HG02943 (cell line): Measurements from ENCODE around the gene TOP2B.

Source experiments
- ATAC-seq: cut with Tn5 transposase; IDR thresholded peaks from one replicate; pipeline ENCODE4 v1.9.1; 2021; ENCODE audit warnings: mild to moderate bottlenecking, low read depth, moderate library complexity; ENCODE audit not compliant: unreplicated experiment

The TOP2B gene, protein sequence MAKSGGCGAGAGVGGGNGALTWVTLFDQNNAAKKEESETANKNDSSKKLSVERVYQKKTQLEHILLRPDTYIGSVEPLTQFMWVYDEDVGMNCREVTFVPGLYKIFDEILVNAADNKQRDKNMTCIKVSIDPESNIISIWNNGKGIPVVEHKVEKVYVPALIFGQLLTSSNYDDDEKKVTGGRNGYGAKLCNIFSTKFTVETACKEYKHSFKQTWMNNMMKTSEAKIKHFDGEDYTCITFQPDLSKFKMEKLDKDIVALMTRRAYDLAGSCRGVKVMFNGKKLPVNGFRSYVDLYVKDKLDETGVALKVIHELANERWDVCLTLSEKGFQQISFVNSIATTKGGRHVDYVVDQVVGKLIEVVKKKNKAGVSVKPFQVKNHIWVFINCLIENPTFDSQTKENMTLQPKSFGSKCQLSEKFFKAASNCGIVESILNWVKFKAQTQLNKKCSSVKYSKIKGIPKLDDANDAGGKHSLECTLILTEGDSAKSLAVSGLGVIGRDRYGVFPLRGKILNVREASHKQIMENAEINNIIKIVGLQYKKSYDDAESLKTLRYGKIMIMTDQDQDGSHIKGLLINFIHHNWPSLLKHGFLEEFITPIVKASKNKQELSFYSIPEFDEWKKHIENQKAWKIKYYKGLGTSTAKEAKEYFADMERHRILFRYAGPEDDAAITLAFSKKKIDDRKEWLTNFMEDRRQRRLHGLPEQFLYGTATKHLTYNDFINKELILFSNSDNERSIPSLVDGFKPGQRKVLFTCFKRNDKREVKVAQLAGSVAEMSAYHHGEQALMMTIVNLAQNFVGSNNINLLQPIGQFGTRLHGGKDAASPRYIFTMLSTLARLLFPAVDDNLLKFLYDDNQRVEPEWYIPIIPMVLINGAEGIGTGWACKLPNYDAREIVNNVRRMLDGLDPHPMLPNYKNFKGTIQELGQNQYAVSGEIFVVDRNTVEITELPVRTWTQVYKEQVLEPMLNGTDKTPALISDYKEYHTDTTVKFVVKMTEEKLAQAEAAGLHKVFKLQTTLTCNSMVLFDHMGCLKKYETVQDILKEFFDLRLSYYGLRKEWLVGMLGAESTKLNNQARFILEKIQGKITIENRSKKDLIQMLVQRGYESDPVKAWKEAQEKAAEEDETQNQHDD (N-terminal part only)

DNA sequence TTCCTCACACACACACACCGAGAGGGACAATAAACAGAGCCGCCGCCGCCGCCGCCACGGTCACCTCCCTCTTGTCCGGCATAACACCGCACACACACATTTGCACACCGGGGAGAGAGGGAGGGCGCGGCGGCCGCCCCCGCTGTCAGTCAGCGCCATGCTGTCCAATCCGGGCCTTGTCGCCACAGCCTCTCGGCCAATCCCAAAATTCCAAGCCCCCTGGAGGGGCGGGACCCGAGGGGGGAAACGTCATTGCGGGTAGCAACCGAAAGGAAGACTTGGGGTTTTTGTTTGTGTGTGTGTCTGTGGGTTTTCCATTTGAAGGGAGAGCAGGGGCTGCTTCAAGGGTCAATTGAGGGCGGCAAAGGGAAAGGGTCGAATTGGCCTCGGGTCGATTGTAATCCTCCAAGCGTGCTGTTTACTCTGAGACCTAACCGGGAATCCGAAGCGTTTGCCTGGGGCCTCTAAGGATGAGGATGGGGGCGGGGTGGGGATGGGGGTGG is at the start of gene TOP2B:
TSS of gene TOP2B (minus strand) at position 96 of the 503 bp plus-strand sequence. CDS start 610 bp downstream, outside the sequence.
- ATAC-seq, result peak; percentile 90

DNA sequence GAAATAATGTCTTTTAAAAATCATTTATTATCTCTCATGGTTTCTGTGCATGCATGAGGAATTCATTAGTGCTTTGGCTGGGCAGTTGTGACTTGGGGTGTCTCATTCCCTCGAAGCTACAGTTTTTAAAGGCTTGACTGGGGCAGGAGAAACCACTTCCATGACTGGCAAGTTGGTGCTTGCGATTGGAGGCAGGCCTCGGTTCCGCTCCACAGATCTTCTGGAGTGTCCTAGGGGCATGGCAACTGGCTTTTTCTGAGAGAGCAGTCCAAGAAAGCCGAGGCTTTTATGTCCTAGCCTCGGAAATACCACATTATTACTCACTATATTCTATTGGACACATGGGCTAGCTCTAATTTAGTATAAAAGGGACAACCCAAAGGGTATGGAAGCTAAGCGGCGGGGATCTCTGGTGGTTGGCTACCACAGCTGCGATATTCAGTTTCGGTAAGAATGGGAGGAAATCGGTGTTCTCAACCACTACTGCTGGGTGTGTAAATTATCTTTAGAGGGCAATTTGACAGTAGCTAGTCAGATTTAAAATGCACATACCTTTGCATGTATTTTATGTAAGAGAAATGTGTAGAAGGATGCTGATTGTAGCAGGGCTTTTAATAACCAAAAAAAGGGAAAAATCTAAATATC is 48.8 kb upstream of the TOP2B start:
- ATAC-seq, result no peak

DNA sequence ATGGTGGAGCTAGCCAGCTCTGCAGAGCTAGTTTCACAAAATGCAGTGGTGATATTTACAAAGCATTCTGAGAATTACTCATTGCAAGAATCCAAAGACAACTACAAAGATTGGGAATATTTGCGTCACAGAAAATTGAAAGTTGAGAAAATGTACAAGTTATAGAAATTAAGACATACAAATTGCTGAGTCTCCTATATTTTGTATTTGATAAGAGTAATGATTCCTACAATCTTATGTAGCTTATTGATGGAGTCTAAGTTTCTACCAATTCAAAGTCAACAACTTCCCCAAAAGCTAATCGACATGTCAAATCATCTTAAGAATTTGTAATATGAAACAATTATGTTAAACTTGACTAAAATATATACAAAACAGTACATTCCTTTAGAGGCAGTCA is 46.4 kb upstream of the TOP2B start:
- ATAC-seq, result no peak

DNA sequence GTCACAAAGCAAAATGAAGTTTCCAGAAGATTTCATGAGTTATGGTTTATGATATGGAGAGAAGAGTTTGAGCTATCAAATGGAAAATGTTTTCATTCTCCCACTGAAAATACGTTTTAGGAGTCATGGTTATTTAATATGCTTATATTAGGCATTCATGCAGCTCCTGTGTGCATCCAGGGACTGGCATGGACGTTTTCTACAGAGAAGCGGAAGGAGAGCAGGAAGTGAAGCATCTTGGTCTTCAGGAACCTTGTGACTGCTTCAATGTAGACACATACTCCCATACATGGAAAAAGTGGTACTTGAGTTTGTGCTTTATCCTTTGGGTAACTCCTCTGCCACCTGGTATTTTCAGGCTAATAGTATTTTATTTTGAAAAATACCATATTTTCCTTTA is 43.3 kb upstream of the TOP2B start:
- ATAC-seq, result no peak

DNA sequence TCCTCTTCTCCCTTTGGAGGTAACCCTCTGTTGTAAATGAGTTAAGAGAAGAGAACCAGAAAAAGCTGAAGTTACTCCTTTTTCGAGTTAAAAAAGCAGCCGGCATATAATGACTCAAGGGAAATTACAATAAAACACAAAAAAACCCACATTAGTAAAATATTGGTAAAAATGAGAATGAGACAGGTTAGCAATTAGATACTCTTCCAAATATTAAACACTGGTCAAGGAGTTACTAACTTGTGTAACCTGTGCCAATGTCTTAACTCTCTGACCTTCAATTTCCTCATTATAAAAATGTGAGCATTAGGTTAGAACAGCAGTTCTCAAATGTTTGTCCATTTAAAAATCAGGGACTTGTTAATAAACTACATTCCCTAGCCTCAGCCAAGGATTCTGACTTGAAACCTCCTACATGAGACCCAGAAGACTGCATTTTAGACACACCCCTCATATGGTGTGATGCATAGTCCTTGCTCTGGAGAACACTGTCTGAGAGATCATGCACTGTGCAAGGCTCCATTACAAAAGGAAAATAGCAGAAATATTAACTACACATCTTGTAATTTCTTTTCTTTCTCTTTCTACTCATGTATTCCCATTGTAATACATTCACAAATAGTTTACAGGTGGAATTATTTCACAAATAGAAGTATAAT is 42.7 kb upstream of the TOP2B start:
- no peak for ATAC-seq

DNA sequence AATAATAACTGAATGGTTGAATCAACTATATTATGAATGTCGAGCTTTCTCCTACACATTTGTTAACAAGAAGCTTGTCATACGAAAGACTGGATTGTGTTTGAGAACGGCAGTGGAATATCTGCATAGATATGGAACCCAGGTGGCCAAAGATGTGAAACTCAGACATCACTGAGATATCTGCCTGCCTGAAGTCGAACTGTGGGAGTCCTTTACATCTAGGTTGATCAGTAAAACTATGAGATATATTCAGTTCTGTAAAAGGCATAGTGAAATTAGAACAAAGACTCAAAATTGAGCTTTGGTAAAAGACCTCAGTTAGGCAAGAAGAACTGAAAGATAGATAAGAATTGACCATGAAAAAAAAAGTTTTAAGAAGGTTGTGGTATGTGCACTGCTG is 41.5 kb upstream of the TOP2B start:
- ATAC-seq, result no peak

DNA sequence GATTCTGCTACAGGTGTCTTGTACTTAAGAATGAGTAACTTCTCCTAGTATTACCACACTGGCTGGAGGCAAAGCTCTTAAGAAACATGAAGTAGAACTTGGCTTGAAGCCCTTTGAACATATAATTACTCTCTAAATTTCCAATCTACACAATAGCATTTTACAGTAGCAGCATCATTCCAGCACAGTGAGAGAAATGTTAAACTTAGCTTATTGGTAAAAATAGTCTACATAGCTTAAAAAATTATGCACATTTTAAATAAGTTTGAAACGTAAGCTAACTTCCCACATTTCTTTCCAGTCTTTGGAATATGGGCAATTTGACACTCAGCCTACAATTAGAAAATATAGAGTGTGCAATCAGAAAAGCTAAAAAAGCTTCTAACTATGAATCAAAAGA is 32.8 kb upstream of the TOP2B start:
- no peak for ATAC-seq

DNA sequence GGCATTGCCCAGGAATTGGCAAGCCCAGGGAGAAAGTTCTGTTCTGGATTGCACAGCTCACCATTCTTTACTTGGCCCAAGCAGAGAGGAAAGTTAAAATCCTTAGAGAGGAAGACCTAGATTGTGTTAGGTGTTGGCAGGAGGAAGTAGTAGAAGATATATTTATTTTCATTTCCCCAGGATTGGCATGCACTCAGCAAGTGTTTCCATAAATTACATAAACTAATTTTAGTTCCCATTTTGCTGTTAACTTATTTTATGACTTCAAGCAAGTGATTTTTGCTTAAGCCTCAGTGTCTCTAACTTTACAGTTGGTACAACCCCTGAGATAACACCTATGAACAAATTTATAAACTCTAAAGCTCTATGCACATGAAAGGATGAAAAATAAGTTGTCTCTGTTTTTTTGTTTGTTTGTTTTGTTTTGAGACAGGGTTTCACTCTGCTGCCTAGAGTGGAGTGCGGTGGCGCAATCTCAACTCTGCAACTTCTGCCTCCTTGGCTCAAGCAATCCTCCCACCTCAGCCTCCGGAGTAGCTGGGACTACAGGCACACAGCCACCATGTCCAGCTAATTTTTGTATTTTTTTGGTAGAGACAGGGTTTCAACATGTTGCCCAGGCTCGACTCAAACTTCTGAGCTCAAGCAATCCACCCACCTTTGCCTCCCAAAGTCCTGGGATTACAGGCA is 31.2 kb upstream of the TOP2B start:
- no peak for ATAC-seq

DNA sequence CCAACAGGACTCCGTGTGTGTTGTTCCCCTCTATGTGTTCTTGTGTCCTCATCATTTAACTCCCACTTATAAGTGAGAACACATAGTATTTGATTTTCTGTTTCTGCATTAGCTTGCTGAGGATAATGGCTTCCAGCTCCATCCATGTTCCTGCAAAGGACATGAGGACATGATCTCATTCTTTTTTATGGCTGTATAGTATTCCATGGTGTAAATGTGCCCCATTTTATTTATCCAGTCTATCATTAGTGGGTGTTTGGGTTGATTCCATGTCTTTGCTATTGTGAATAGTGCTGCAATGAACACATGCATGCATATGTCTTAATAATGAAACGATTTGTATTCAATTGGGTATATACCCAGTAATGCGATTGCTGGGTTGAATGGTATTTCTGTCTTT is 28.5 kb upstream of the TOP2B start:
- no peak for ATAC-seq

DNA sequence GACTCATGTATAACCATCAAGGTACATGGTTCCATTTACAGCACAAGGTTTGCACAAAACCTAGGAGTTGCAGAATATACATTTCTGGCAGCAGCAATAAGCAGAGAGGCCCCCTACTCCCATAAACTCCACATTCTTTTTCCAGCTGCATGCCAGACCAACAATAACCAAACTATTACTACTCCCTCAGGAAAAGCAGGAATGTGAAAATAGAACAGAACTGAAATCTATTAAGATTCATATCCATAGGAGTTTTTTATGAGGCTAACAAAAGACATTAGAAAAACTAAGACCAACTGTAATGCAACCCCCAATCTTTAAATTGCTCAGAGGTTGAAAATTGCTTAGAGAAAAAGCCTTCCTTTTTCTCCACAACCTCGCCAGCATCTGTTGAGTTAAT is 27.6 kb upstream of the TOP2B start:
- no peak for ATAC-seq

DNA sequence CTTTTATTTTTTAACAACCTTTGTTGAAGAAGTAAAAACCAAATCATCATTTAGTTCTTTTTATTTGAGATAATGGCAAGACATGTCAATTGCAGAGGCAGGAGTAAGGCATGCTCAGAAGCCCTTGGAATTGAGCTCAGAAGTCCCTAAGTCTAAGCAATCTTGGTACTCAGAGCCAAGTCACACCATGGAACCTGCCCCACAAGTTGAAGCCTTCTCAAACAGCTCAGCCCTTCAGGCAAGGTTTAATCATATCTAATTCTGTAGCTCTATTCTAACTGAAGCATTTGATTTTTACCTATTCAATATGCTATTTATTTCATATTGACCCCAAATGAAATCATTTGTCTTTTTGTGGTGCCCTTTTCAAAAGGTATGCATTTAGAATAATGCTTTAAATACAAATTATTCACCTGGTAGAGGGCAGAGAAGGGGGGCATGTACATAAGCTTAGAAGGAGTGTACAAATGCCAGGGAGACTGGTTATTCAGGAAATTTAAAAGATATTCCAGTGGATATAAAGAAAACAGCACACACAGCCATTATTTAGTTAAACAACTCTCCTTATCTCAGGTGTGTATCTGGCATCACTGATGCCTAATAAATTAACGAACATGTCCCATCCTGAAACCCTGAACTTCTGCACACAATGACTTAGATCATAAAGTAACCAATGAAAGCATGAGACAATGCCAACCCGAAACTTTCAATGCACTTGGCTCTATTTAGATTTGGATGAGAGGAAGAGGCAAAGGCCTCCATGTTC is 26.2 kb upstream of the TOP2B start:
- no peak for ATAC-seq

DNA sequence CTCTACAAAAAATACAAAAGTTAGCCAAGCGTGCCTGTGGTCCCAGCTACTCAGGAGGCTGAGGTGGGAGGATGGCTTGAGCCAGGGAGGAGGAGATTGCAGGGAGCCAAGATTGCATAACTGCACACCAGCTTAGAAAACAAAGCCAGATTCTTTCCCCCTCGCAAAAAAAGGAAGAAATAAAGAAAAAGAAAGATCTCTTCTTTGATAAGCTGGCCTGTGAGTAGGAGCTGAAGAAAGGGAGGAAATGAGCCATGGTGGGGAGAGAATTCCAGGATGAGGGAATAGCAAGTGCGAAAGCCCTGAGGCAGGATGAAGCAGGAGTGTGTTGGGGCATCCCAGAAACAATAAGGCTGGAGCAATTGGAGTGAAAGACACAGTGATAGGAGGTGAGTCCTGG is 24.5 kb upstream of the TOP2B start:
- no peak for ATAC-seq

DNA sequence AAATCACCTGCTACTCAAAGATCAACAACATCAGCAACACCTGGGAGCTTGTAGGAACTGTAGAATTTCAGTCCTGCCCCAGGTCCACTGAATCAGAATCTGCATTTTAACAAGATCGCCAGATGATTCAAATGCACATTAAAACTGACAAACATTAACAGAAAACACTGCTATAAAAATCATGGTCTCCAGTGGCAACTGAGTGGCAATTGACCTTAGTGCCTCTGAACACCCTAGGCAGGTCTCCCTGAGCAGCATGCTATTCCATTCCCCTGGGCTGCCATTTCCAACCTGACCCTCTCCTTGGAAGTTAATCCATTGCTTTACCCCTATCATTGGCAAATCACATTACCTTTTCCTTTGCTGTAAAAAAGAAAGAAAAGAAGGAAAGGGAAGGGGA is 23.0 kb upstream of the TOP2B start:
- no peak for ATAC-seq

DNA sequence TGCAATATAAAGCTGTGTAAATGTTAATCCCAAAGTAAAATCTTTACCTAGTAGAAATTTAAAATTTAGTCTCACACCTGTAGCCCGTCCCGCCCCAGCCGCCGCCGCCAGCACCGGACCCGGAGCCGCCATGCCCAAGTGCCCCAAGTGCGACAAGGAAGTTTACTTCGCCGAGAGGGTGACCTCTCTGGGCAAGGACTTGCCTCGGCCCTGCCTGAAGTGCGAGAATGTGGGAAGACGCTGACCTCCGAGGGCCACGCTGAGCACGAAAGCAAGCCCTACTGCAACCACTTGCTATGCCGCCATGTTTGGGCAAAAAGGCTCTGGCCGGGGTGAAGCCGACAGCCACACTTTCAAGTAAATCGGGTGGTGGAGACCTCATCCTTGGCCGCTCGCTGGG is 22.1 kb upstream of the TOP2B start:
- ATAC-seq, result no peak

DNA sequence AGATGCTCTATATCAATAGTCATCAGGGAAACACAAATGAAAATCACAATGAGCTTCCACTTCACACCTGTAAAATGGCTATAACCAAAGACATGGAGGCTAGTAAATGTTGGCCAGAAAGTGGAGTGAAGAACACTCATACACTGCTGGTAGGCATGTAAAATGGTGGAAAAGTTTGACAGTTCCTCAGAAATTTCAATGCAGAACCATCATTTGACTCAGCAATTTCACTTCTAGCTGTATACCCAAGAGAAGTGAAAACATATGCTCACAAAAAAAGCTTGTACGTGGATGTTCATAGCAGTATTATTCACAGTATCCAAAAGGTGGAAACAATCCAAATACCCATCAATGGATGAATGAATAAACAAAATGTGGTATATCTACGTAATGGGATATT is 19.2 kb upstream of the TOP2B start:
- no peak for ATAC-seq

DNA sequence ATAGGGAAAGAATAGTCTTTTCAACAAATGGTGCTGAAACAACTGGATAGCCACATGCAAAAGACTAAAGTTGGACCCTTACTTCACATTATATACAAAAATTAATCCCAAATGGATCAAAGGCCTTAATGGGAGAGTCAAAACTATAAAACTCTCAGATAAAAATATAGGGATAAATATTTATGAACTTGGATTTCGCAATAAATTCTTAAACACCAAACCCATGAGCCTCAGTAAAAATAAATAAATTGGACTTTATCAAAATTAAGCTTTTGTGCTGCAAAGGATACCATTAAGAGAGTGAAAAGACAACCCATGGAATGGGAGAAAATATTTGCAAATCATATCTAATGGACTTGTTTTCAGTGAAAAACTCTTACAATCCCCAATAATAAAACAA is 18.7 kb upstream of the TOP2B start:
- ATAC-seq, result no peak

DNA sequence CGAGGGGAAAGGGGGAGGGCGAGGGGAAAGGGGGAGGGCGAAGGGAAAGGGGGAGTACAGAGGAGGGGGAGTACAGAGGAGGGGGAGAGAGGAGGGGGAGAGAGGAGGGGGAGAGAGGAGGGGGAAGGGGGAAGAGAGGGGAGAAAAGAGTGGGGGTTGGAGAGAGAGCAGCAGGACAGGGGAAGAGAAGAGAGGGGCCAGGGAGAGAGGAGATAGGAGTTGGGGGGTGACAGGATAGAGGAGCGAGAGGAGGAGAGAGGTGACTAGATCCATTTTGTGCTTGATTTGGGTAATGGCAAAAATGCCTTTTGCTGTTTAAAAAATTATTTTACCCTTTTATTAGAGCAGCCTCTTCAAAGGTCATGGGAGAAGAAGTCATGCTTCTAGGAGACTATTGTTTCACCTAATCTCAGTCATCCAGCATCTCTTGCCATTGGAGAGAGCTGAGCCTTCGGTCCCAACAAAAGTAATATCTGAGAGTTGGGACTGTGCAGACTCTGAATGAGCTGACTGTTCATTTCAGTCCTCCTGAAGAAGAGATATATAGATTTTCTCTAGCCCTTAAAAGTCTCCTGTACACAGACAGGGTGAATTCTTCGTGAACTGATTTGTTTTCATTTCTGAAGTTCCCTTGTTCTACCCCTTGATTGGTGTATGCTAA is 15.1 kb upstream of the TOP2B start:
- ATAC-seq, result no peak

DNA sequence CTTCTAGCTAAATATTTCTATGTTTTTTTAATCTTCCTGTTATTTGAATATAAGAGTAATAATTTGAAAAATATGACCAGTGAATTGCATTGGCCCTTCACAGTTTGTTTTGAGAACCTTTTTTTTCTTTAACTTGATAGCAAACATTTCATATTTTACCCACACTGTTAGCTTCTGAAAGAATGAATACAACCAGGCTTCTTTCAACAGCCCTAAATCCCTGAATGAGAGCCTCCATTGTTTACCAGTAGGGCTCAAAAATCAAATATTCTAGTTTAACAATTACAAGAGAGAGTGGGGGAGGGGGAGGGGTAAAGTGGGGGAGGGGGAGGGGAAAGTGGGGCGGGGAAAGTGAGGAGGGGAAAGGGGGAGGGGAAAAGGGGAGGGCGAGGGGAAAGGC is 14.5 kb upstream of the TOP2B start:
- no peak for ATAC-seq
